GM18867 (cell line): ENCODE results near the gene MCAT.
"Not testable (repeated sequence)": the region's sequence is repeated elsewhere in the genome, so short reads cannot be mapped to it uniquely, and the experiment has no call there.

Experiments used
- ATAC-seq: cut with Tn5 transposase; IDR thresholded peaks from one replicate; pipeline ENCODE4 v1.9.1; 2021; ENCODE audit warnings: mild to moderate bottlenecking, moderate library complexity; ENCODE audit not compliant: unreplicated experiment

MCAT gene

GRCh38 chr22:43128928-43129424 is 14.2 kb downstream of the MCAT start:
- no peak for ATAC-seq

- ATAC-seq: no peak
Measured at GRCh38 chr22:43128116-43128515, 15.1 kb downstream of the MCAT start.

GRCh38 chr22:43127166-43127908 is 15.9 kb downstream of the MCAT start:
- ATAC-seq: no peak

GRCh38 chr22:43126501-43127165 is 16.6 kb downstream of the MCAT start:
- ATAC-seq: no peak

- no peak for ATAC-seq
Measured at GRCh38 chr22:43118953-43119458, 24.2 kb downstream of the MCAT start.

GRCh38 chr22:43118024-43118849 is 25.0 kb downstream of the MCAT start:
- ATAC-seq: no peak

GRCh38 chr22:43116932-43117331 is 26.3 kb downstream of the MCAT start:
- no peak for ATAC-seq

GRCh38 chr22:43114958-43115357 is 28.2 kb downstream of the MCAT start:
- no peak for ATAC-seq

- ATAC-seq: no peak
Measured at GRCh38 chr22:43113526-43114251, 29.5 kb downstream of the MCAT start.

GRCh38 chr22:43110927-43111623 is 32.1 kb downstream of the MCAT start:
- no peak for ATAC-seq

- no peak for ATAC-seq
Measured at GRCh38 chr22:43110444-43110926, 32.7 kb downstream of the MCAT start, which contains the start of gene BIK. Gene BIK, plus strand, starts transcription at chr22:43110750. Its CDS starts 13,273 bp downstream, at chr22:43124023.

- no peak for ATAC-seq
Measured at GRCh38 chr22:43109921-43110443, 33.2 kb downstream of the MCAT start.

- no peak for ATAC-seq
Measured at GRCh38 chr22:43109511-43109910, 33.7 kb downstream of the MCAT start.

- ATAC-seq: no peak
Measured at GRCh38 chr22:43106302-43106701, 36.9 kb downstream of the MCAT start.

- ATAC-seq: not testable (repeated sequence)
Measured at GRCh38 chr22:43104950-43105349, 38.2 kb downstream of the MCAT start.

GRCh38 chr22:43104056-43104625 is 39.1 kb downstream of the MCAT start:
- not testable (repeated sequence) for ATAC-seq

GRCh38 chr22:43101306-43101705 is 41.9 kb downstream of the MCAT start:
- ATAC-seq: no peak

- no peak for ATAC-seq
Measured at GRCh38 chr22:43100225-43100624, 43.0 kb downstream of the MCAT start.

- no peak for ATAC-seq
Measured at GRCh38 chr22:43099095-43099494, 44.1 kb downstream of the MCAT start.
